Measurements from ENCODE around the gene BARHL1.
"Not testable (repeated sequence)": the region's sequence is repeated elsewhere in the genome, so short reads cannot be mapped to it uniquely, and the experiment has no call there.

Gene BARHL1

DNA sequence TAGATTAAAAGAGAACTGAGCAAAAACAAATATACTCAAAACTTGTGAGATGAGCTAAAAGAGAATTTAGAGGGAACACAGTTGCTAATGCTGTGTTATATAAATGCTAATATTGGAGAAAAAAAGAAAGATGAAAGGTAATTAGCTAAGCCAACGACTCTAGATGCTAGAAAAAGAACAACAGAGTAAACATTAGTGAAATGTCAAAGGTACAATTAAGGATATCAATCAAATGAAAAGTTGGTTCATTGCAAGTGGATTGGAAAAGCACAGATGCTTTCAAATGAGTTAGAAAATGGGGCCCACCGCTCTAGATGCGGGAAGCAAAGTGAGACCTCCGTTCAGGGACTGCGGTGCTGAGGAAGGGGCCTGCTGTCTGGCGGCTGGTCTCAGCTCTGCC lies 17.9 kb upstream of the BARHL1 start:
- in situ Hi-C loops (cut with HindIII; ENCODE audit: low sequenced_read_pairs), result no loop called here
- no peak for DNase-seq (ENCODE audit: low read depth, low spot score)
- TF ChIP-seq, protein P1, sequence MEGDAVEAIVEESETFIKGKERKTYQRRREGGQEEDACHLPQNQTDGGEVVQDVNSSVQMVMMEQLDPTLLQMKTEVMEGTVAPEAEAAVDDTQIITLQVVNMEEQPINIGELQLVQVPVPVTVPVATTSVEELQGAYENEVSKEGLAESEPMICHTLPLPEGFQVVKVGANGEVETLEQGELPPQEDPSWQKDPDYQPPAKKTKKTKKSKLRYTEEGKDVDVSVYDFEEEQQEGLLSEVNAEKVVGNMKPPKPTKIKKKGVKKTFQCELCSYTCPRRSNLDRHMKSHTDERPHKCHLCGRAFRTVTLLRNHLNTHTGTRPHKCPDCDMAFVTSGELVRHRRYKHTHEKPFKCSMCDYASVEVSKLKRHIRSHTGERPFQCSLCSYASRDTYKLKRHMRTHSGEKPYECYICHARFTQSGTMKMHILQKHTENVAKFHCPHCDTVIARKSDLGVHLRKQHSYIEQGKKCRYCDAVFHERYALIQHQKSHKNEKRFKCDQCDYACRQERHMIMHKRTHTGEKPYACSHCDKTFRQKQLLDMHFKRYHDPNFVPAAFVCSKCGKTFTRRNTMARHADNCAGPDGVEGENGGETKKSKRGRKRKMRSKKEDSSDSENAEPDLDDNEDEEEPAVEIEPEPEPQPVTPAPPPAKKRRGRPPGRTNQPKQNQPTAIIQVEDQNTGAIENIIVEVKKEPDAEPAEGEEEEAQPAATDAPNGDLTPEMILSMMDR (IDR thresholded peaks at IDR 0.05; ENCODE audit: low read depth, low read length), result no peak
- H3K4me3 ChIP-seq (ENCODE audit: low read depth, low read length), result no peak overlapping the region

DNA sequence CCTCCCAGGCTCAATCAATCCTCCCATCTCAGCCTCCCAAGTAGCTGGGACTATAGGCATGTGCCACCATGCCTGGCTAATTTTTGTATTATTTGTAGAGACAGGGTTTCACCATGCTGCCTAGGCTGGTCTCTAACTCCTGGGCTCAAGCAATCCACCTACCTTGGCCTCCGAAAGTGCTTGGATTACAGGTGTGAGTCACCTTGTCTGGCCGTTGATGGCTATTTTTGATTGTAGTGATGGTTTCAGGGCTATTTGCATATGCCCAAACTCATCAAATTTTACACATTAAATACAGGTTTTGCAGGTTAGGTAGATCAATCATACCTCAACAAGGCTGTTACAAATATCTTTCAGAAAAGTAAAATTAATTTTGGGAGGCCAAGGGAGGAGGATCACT lies 13.6 kb upstream of the BARHL1 start:
- in situ Hi-C loops (cut with HindIII; ENCODE audit: low sequenced_read_pairs); DNase-seq (ENCODE audit: low read depth, low spot score); H3K4me3 ChIP-seq (ENCODE audit: low read depth, low read length): not testable (repeated sequence)

DNA sequence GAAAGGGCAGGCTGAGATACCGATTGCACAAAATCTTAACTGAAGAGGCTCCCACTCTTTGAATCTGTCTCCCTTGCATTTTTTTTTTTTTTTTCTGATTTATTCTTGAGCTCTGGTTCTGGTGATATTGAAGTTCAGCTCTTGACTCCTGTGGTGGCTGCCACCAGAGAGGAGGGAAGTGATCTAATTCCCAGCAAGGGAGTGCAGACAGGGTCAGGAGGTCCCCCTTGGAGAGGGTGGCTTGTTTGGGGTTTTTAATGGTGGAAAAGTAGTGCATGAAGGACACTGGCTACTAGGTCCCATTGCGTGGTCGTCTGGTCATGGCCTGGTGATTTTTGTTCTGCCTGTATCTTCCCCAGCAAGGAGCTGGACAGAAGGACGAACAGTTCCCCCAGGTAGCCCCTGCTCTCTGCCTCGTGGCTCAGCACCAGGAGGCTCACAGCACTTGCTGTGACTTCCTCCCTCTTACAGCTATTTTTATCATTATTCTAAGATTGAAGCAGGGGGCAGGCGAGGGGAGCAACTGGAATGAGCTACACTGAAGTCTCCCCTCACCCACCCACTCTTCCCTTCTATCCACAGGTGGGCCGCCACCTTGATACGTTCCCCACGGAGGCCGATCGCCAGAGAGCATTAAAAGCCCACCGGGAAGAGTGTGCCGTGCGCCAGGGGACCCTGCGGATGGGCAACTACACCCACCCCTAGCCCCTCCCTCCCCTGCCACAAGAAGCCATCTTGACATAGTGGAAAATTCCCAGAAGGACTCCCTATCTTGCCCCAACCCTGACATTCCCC lies 10.4 kb upstream of the BARHL1 start:
- DNase-seq (ENCODE audit: low read depth, low spot score), result no peak
- in situ Hi-C loops (cut with HindIII; ENCODE audit: low sequenced_read_pairs), result no loop called here
- no peak overlapping the region for H3K4me3 ChIP-seq (ENCODE audit: low read depth, low read length)
- TF ChIP-seq, protein P1 (IDR thresholded peaks at IDR 0.05; ENCODE audit: low read depth, low read length), result no peak

DNA sequence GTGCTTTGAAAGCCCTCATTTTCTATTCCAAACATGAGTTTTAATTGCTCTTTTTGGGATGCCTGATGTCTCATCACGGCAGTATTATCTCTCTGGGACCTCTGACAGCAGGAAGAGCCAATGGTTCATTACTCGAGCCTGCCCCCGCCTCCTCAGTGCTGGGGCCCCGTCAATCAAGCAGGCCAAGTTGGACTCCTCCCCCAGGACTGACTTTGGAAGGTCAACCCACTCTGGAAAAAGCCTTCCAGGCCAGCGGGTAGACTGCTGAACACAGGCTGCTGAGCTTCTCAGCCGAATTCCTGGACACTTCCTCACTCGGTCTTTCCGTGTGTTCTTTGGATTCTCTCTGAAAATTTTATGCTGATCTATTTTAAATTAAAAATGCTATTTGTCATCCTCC lies 9.5 kb upstream of the BARHL1 start:
- no peak for DNase-seq (ENCODE audit: low read depth, low spot score)
- no peak overlapping the region for H3K4me3 ChIP-seq (ENCODE audit: low read depth, low read length)
- in situ Hi-C loops (cut with HindIII; ENCODE audit: low sequenced_read_pairs), result no loop called here
- TF ChIP-seq, protein P1 (IDR thresholded peaks at IDR 0.05; ENCODE audit: low read depth, low read length), result no peak

DNA sequence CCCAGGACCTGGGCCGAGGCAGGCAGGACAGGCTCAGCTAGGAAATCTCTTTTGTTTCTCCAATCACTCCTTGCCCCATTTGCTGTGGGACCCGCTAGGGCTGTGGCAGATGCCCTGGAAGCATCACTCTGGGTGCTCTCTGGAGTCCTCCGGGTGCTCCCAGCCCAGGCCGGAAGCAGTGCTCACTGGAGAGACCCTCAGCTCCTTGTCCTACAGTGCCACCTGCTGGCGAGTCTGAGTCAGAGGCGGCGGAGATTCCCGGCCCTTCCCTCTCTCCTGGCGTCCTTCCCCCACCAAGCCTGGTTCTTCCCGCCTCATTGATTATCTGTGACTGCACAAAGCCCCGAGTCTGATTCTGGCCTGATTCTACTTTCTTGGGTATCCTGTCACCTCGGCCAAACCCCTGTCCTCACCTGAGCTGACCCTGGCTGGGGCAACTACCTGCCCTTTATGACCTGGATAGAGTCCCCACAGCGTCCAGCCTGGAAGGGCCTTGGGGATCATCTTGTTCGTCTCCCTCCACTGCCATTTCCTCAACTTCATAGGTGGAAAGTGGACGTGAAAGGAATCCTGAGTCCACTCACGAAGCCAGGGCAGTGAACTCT lies 7.3 kb upstream of the BARHL1 start:
- in situ Hi-C loops (cut with HindIII; ENCODE audit: low sequenced_read_pairs), result no loop called here
- no peak overlapping the region for H3K4me3 ChIP-seq (ENCODE audit: low read depth, low read length)
- TF ChIP-seq, protein P1 (IDR thresholded peaks at IDR 0.05; ENCODE audit: low read depth, low read length), result peak; percentile 83
- peak; percentile 59 for DNase-seq (ENCODE audit: low read depth, low spot score)

DNA sequence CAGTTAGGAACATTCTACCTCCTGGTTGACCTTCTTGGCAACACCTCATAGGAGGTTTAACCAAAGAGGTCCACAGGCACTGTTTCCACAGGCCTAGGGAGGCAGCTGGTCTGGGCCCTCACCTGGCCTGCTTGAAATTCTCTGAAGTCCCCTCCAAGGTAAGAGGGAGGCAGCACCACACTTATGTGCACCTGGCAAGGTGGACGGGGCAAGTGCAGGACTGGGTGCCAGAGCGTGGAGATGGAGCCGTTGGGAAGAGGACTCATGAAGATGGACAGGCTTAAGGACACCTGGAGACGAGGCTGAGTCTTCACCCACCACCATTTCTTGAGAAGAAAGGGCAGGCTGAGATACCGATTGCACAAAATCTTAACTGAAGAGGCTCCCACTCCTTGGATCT lies 6.6 kb upstream of the BARHL1 start:
- DNase-seq (ENCODE audit: low read depth, low spot score), result no peak
- no peak overlapping the region for H3K4me3 ChIP-seq (ENCODE audit: low read depth, low read length)
- TF ChIP-seq, protein P1 (IDR thresholded peaks at IDR 0.05; ENCODE audit: low read depth, low read length), result no peak
- in situ Hi-C loops (cut with HindIII; ENCODE audit: low sequenced_read_pairs), result no loop called here

DNA sequence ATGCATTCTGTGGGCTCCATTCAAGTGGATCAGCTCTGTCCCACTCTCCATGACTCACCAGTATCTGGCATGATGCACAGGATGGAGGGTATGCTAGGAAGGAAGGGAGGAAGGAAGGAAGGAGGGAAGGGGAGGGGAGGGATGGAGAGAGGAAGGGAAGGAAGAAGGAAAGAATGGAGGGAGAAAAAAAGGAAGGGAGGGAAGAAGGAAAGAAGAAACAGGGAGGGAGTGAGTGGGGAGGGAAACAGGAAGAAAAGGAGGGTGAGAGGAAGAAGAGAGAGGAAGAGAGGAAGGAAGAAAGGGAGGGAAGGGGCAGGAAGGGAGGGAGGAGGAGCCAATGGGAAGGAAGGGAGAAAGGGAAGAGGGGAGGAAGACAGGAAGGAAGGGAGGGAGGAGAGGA lies 5.3 kb upstream of the BARHL1 start:
- TF ChIP-seq, protein P1 (IDR thresholded peaks at IDR 0.05; ENCODE audit: low read depth, low read length), result no peak
- in situ Hi-C loops (cut with HindIII; ENCODE audit: low sequenced_read_pairs), result no loop called here
- no peak overlapping the region for H3K4me3 ChIP-seq (ENCODE audit: low read depth, low read length)
- DNase-seq (ENCODE audit: low read depth, low spot score), result no peak

Measured in astrocyte of the spinal cord (primary cell).